NCI-H748 (cell line): ENCODE measurements around the gene PLXNB3.

Experiments
- DNase-seq: peaks from one replicate; lab custom pipeline; 2025; ENCODE audit not compliant: unreplicated experiment; lab: John Stamatoyannopoulos, UW

Gene PLXNB3

DNA sequence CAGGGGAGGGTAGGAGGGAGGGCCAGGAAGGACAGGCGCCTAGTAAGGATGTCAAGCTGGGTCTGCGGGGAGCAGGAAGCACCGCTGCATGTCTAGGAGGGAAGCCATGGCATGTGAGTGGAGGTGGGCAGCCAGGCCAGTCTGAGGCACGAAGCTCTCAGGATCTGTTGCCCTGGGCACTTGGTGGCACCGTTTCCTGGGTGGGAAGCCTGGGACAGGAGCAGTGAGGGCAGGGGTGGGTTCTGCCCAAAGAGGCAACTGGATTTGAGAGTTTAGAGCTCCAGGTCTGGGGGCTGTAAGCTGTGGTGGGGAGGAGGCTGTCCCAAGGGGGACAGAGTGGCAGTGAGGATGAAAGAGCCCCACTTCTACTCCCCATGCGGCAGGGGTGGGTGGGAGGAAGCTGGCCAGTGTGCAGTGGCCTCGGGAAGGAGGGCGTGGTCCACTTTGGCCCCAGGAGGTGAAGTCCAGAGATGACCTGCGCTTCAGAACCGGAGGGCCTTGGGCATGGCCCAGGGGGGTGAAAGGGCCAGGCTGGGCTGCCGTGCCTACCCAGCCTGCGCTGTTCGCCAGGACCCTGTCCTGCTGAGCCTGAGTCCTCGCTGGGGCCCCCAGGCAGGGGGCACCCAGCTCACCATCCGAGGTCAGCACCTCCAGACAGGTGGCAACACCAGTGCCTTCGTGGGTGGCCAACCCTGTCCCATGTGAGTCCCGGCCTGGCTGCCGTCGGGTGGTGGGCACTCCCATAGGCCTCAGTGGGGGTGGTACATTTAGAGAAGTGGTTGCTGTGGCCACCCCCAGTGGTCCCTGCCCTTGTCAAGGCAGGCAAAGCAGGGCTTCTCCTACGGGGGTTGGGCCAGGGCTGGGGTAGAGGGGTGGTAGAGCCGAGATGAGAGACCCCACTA is 8.5 kb downstream of the PLXNB3 start:
- no peak for DNase-seq

DNA sequence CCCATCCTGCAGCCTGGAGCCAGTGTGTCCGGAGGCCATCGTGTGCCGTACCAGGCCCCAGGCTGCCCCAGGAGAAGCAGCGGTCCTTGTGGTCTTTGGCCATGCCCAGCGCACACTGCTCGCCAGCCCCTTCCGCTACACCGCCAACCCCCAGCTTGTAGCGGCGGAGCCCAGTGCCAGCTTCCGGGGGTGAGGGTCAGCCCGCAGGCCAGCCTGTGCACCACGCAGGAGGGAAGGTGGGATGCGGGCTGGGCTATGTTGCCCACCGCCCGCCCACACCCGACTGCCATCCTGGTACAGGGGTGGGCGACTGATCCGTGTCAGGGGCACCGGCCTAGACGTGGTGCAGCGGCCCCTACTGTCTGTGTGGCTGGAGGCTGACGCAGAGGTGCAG is 9.2 kb downstream of the PLXNB3 start:
- DNase-seq = no peak

DNA sequence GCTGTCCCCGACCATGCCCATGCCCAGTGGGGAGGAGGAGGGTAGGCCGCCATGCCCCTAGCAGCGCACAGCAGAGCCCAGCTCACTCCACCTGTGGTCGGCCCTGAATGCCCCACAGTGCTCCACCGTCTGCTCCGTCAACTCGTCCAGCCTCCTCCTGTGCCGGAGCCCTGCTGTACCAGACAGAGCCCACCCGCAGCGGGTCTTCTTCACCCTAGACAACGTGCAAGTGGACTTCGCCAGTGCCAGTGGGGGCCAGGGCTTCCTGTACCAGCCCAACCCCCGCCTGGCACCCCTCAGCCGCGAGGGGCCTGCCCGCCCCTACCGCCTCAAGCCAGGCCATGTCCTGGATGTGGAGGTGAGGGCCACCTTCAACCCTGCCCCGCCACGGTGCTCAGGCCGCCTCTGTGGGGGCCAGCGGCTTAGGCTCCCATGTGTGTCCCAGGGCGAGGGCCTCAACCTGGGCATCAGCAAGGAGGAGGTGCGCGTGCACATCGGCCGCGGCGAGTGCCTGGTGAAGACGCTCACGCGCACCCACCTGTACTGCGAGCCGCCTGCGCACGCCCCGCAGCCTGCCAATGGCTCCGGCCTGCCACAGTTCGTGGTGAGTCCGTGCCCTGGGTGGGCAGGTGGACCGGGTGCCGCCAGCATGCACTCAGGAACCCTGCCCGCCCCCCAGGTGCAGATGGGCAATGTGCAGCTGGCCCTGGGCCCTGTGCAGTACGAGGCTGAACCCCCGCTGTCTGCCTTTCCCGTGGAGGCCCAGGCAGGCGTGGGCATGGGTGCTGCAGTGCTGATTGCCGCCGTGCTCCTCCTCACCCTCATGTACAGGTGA is 9.9 kb downstream of the PLXNB3 start:
- DNase-seq = no peak

DNA sequence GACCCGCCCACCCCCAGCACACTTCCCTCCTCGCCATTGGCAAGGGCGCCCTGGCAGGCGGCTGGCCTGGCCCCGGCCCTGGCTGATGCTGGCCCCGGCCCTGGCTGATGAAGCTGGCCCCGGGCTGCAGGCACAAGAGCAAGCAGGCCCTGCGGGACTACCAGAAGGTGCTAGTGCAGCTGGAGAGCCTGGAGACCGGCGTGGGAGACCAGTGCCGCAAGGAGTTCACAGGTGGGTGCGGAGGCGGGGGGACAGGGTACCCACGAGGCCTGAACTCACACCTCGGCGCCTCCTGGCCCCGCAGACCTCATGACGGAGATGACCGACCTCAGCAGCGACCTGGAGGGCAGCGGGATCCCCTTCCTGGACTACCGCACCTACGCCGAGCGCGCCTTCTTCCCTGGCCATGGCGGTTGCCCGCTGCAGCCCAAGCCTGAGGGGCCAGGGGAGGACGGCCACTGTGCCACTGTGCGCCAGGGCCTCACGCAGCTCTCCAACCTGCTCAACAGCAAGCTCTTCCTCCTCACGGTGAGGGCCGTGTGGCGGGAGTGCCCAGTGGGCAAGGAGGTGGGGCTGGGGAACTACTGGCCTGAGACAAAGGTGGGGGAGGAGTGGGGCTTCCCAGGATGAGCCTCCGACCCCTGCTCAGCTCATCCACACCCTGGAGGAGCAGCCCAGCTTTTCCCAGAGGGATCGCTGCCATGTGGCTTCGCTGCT is 10.7 kb downstream of the PLXNB3 start:
- no peak for DNase-seq

DNA sequence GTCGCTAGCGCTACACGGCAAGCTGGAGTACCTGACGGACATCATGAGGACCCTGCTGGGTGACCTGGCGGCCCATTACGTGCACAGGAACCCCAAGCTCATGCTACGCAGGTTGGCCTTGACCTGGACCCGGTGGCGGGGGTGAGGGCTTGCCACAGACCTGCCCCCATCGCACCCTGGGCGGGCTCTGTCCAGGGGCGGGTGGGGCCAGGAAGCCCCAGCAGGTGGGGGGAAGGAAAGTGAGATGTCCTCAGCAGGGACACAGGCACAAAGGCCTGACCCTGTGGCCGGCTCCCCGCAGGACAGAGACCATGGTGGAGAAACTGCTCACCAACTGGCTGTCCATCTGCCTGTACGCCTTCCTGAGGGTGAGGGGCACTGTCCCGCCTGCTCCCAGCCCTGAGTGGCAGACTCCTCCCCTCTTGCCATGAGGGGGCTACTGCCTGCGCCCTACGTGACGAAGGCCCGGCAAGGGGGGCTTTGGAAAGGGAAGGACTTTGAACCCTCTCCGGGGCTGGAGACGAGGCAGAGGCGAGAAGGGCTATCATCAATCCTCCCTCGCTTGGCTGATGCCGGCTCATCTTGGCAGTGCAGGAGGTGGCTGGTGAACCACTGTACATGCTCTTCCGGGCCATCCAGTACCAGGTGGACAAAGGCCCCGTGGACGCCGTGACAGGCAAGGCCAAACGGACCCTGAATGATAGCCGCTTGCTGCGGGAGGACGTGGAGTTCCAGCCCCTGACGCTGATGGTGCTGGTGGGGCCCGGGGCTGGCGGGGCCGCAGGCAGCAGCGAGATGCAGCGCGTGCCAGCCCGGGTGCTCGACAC is 11.5 kb downstream of the PLXNB3 start:
- DNase-seq = no peak

DNA sequence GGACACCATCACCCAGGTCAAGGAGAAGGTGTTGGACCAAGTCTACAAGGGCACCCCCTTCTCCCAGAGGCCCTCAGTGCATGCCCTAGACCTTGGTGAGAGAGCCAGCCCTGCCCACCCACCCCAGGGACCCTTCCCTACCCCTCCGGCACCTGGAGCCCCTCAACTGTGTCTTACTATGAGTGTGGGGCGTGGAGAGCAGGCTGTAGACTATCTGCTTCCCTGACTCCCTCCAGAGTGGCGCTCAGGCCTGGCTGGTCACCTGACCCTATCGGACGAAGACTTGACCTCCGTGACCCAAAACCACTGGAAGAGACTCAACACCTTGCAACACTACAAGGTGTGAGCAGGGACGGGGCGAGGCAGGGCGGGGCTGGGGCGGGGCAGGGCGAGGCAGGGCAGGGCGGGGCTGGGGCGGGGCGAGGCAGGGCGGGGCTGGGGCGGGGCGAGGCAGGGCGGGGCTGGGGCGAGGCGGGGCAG is 12.1 kb downstream of the PLXNB3 start:
- DNase-seq = no peak

DNA sequence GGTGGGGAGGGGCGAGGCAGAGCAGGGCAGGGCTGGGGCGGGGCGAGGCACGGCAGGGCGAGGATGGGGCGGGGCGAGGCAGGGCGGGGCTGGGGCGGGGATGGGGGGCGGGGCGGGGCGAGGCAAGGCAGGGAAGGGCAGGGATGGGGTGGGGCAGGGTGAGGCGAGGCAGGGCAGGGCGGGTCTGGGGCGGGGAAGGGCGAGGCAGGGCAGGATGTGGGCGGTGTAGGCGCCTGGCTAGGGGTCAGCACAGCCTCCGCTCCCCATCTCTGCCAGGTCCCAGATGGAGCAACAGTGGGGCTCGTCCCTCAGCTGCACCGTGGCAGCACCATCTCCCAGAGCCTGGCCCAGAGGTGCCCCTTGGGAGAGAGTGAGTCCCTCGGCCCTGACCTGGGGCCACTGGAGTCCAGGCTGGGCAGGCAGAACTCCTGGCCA is 12.6 kb downstream of the PLXNB3 start:
- DNase-seq = peak; percentile 8

DNA sequence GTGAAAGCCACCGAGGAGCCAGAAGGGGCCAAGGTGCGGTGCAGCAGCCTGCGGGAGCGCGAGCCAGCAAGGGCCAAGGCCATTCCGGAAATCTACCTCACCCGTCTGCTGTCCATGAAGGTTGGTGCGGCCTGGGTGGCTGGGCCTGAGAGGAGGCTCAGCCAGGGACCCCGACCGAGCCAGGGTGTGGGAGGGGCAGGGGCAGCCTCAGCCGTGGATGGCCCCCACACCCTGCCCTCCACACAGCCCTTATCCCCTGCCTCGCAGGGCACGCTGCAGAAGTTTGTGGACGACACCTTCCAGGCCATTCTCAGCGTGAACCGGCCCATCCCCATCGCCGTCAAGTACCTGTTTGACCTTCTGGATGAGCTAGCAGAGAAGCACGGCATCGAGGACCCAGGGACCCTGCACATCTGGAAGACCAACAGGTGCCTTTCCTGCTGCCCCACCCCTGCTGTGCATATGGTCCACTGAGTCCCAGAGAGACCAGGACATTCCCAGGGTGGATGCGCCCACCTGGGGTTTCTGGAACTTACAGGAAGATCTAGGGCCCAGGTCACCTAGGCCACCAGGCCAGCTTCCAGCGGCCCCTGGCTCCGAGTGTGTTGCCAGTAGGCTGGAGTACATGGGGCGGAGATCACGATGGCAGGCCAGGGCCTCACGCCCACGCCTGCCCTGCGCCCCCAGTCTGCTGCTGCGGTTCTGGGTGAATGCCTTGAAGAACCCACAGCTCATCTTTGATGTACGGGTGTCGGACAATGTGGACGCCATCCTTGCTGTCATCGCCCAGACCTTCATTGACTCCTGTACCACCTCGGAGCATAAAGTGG is 13.4 kb downstream of the PLXNB3 start:
- no peak for DNase-seq

DNA sequence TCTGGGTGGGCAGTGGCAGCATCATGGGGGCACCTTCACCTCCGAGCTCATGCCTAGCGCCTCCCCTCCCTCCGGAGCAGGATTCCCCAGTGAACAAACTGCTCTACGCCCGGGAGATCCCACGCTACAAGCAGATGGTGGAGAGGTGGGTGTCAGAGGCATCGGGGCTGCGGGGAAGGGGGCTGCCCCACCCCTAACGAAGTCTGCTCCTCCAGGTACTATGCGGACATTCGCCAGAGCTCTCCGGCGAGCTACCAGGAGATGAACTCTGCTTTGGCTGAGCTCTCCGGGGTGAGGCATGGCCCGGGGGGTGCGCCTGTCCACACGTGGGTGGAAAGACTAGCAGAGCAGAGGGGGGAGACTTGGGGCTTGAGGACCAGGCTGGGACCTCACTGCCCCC is 14.1 kb downstream of the PLXNB3 start:
- DNase-seq = no peak

DNA sequence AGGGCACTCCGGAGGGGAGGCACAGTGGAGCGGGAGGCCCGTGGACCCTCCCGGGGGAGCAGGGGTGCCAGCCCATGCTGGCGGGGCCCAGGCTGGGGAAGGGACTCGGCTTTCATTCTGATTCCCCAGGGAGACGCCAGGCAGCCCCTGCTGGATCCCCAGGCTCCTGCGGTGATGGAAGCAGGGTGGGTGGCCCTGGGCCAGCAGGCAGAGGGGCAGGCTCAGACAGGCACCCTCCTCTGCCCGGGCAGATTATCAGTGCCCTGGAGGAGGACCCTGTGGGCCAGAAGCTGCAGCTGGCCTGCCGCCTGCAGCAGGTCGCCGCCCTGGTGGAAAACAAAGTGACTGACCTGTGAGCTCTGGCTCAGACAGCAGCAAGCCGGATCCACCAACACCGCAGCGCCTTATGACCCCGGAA is 14.6 kb downstream of the PLXNB3 start:
- no peak for DNase-seq

DNA sequence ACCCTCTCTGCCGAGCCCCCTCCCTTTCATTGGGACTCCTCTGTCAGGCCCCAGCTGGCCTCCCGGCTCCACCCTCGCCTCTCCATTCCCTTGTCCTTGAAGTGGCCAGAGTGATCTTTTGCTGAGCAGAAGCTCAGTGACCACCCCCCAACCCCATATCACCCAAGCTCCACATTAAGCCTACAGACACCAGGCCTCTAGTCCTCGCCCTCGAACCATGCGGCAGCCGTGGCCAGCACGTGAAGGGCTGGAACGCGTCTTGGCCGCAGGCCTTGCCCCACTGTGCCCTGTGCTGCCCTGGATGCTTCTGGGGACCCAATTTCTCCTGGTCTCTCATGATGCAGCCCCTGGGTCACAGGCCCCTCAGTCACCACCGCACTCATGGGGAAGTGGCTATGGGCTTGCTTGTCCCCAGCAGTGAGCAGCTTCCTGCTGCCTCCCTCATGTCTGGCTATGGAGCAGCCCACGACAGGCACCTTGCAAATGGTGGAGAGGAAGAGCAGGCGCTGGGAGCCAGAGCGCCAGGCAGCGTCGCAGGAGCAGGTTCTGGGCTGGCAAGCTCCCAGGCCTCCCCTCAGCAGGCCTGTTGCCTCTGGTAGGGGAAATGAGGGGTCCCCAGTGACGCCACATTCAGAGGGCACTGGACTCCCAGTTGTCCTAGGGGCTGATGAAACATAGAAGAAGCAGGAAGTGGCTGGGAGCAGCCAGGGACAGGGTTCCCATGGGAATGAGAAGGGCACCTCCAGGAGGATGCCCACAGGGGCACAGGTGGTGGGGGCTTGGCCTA is 16.0 kb downstream of the PLXNB3 start:
- no peak for DNase-seq

DNA sequence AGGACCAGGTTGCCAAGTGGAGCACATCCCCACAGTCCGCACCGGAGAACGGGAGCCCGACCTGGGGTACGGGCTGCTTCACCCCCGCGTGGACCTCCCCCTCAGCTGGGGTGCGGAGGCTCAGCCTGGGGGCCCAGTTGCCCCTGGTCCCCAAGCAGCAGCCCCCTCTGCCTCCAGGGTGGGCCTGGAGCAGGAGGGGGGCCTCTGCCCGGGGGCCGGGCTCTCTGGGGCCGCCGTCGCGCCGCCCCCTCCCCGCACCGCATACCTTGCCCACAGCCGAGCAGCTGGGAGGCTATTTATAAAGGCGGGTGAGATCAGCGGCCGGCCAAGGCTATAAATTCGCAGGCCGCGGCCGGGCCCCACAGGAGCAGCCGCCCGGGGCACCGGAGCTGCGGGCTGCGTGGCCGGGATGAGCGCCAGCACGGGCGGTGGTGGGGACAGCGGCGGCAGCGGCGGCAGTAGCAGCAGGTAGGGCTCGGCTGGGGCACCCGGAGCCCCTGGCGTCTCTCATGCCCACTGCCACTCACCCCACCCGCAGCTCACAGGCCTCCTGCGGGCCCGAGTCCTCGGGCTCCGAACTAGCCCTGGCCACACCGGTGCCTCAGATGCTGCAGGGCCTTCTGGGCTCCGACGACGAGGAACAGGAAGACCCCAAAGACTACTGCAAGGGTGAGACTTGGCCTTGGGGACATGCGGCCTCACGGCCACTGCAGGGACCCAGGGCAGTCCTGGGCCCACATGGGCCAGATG is 16.8 kb downstream of the PLXNB3 start, which contains the start of gene SRPK3:
Gene SRPK3, plus strand, starts transcription at position 364 of the 750 bp plus-strand sequence. Its CDS starts 46 bp downstream, at position 410.
- no peak for DNase-seq

DNA sequence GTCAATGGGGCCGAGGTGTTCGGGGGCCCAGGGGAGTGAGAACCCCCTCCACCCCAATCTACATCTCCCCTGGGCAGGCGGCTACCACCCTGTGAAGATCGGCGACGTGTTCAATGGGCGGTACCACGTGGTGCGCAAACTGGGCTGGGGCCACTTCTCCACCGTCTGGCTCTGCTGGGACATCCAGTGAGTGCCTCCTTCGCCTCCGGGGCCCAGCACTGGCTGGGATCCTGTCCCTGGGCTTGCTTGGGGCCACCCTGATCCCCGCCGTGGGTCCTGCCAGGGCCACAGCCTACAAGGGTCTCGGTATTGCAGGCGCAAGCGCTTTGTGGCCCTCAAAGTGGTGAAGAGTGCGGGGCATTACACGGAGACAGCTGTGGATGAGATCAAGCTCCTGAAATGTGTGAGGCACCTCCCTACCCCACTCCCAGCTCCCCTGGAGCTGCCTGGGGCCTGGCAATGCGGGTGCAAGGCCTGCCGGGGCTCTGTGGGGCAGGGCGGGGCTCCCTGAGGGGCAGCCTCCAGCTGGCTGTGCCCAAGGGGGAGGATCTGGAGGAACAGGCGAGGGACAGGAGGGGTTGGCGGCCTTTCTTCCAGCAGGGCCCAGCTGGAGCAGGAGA is 17.5 kb downstream of the PLXNB3 start:
- DNase-seq = no peak

DNA sequence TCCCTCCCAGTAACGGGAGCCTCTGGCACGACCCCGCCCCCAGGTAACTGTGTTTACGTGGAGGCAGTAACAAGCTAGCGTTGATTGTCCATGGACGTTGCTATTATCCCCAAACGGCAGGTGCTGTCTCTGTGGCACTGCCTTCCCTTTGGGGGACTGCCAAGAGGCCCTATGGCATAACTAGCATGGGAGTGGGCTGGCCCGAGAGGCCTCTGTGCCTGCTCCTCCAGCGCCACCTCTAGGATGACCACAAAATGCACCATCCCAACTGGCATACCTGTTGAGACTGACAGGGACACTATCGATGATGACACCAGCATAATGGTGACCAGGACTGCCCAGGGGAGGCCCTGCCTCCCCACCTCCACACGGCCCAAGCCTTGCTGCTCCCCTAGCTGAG is 18.3 kb downstream of the PLXNB3 start:
- peak; percentile 92 for DNase-seq

DNA sequence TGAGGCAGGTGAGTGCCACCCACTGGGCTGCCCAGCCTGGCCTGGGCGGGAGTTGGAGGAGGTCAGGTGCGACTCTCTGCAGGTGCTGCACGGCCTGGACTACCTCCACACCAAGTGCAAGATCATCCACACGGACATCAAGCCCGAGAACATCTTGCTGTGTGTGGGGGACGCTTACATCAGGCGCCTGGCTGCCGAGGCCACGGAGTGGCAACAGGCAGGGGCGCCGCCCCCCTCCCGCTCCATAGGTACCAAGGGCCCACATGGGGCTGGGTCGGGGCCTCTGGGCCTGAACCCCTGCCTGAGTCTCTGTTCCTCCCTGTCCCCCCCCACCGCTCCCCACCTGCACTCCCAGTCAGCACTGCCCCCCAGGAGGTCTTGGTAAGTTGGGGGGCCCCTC is 18.8 kb downstream of the PLXNB3 start:
- DNase-seq = no peak

DNA sequence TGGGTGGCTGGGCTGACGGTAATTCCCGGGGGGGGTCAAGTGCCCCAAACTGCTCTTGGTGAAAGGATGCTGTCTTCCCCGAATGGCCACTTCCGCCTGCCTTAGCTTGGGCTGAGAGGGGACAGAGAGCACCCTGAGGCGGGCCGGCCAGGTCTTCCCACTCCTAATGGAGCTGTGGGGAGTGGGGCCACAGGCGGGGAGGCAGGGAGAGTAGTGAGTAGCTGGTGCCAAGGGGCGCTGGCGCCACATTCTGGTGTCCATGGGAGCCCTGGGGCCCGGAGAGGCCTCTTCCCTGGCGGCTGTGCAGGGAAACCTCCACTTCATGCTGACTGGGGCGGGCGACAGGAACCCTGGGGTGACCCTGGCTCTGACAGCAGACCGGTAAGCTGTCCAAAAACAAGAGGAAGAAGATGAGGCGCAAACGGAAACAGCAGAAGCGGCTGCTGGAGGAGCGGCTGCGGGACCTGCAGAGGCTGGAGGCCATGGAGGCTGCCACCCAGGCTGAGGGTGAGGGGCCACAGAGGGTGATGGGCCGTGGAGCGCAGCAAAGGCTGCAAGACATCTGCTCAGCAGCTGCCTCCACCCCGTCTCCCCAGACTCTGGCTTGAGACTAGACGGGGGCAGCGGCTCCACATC is 19.4 kb downstream of the PLXNB3 start:
- no peak for DNase-seq
